K562 (cell line): ENCODE data around the gene PBX2. TPM values are rescaled to one million over a fixed set of nuclear protein-coding genes. Genes with fewer than 3 reads are reported as not detected.

Source experiments
- ATAC-seq: fragments of 200-7000 bp; cut with Tn5 transposase; 3 replicates; pipeline ENCODE4 v1.9.1; 2020; ENCODE audit warnings: moderate library complexity
- BruUV-seq: library from RNA; stranded (reverse); fragments of 400-500 nt; replicated peaks from 2 replicates; lab custom pipeline; 2021; lab: Mats Ljungman, UMichigan
- CTCF ChIA-PET: fragments of 300-600 bp; formaldehyde crosslinking; extraction: SDS; loops from one replicate; lab custom pipeline; 2021; ENCODE audit warnings: low intra/inter-chr PET ratio; lab: Yijun Ruan, JAX
- POLR2A ChIA-PET: fragments of 300-600, 350-650 bp; sonication (Branson Sonifier 250); formaldehyde crosslinking; extraction: SDS; loops from one replicate; lab custom pipeline; 2021; ENCODE audit warnings: antibody characterized with exemption, inconsistent platforms; lab: Yijun Ruan, JAX
- DNase-seq, 4 experiments: peaks; one replicate each; pipeline versions ENCODE4 v3.0.0 to v3.0.0-alpha.2; 2011 to 2018; ENCODE audit warnings: low spot score in 3 of 4, mixed read lengths in 3 of 4; ENCODE audit errors: extremely low read depth in 1 of 4
- FAIRE-seq: peaks from 2 replicates; lab custom pipeline; 2011; peaks lifted over from hg19 to GRCh38; lab: Jason Lieb, UNC
- H2AFZ ChIP-seq: 2 replicates; pipeline ENCODE4 v1.6.0; 2011; ENCODE audit warnings: low read depth, low read length, control low read depth, inconsistent platforms
- H3K27ac ChIP-seq: fragments of 200-600 bp; 3 replicates; pipeline ENCODE4 v1.8.0; 2011; ENCODE audit warnings: low read depth, mild to moderate bottlenecking, control low read depth, inconsistent platforms, low read length, moderate library complexity, mixed read lengths; ENCODE audit errors: extremely low read depth
- H3K27me3 ChIP-seq, 2 experiments: fragments of 300-600 bp in 1 of 2; 2 replicates in 1 of 2; 3 replicates in 1 of 2; pipeline versions ENCODE4 v1.6.0 to v1.8.0; 2011; ENCODE audit warnings: inconsistent platforms in 2 of 2, low read length in 2 of 2, mild to moderate bottlenecking in 1 of 2, mixed read lengths in 1 of 2, moderate library complexity in 1 of 2; ENCODE audit not compliant: control insufficient read depth in 2 of 2, insufficient read depth in 2 of 2
- H3K36me3 ChIP-seq: fragments of 300-600 bp; 3 replicates; pipeline ENCODE4 v1.8.0; 2011; ENCODE audit warnings: mild to moderate bottlenecking, low read length, inconsistent platforms; ENCODE audit not compliant: control insufficient read depth, insufficient read depth
- H3K4me1 ChIP-seq, 2 experiments: fragments of 200-600 bp in 1 of 2; replicated peaks in 1 of 2; 2 replicates in 1 of 2; 3 replicates in 1 of 2; pipeline versions ENCODE4 v1.5.1 to v1.8.0; 2011; ENCODE audit warnings: inconsistent platforms in 2 of 2, low read length in 2 of 2, mild to moderate bottlenecking in 1 of 2, mixed read lengths in 1 of 2, moderate library complexity in 1 of 2; ENCODE audit not compliant: control insufficient read depth in 2 of 2, insufficient read depth in 2 of 2
- H3K4me2 ChIP-seq: 2 replicates; pipeline ENCODE4 v1.6.1; 2011; ENCODE audit warnings: low read length, control low read depth, inconsistent platforms, mixed read lengths; ENCODE audit not compliant: insufficient read depth
- H3K4me3 ChIP-seq: fragments of 200-600 bp; sonication (generic), shearing (Covaris generic); 2 replicates; pipeline ENCODE4 v1.5.1; 2016; ENCODE audit warnings: control low read depth, inconsistent platforms
- H3K79me2 ChIP-seq: fragments of 200-600 bp; 3 replicates; pipeline ENCODE4 v1.8.0; 2011; ENCODE audit warnings: low read length, inconsistent platforms; ENCODE audit not compliant: control insufficient read depth, insufficient read depth
- H3K9ac ChIP-seq, 2 experiments: 2 replicates each; pipeline versions ENCODE4 v1.6.0 to v1.6.1; 2011; ENCODE audit warnings: low read depth in 2 of 2, low read length in 2 of 2, control low read depth in 1 of 2, inconsistent platforms in 1 of 2, mild to moderate bottlenecking in 1 of 2, mixed read lengths in 1 of 2; ENCODE audit not compliant: insufficient read depth in 1 of 2
- H3K9me1 ChIP-seq: one replicate; pipeline ENCODE4 v1.6.0; 2011; ENCODE audit warnings: inconsistent platforms, mild to moderate bottlenecking, low read length, moderate library complexity; ENCODE audit not compliant: control insufficient read depth, insufficient read depth
- H3K9me3 ChIP-seq: replicated peaks from 2 replicates; pipeline ENCODE4 v1.5.1; 2011; ENCODE audit warnings: low read depth, low read length, inconsistent platforms; ENCODE audit not compliant: control insufficient read depth, insufficient read depth
- H4K20me1 ChIP-seq: replicated peaks from 2 replicates; pipeline ENCODE4 v1.6.1; 2011; ENCODE audit warnings: low read length, inconsistent platforms, mixed read lengths; ENCODE audit not compliant: control insufficient read depth, insufficient read depth
- ARNT ChIP-seq, 2 experiments: fragments of 450-650 bp; IDR thresholded peaks; 2 replicates each; pipeline ENCODE4 v1.6.1; 2016; ENCODE audit warnings: mild to moderate bottlenecking in 1 of 2
- DIDO1 ChIP-seq: fragments of 450-650 bp; IDR thresholded peaks from 2 replicates; pipeline ENCODE4 v1.6.1; 2016; ENCODE audit warnings: low read depth, missing biosample characterization, missing genetic modification characterization
- FOXK2 ChIP-seq, 2 experiments: fragments of 450-650 bp; IDR thresholded peaks in 1 of 2; conservative IDR thresholded peaks in 1 of 2; 2 replicates each; pipeline ENCODE4 v1.6.1; 2016; ENCODE audit warnings: low read depth in 2 of 2, mild to moderate bottlenecking in 1 of 2
- IFI16 ChIP-seq: fragments of 250-450 bp; sonication (Bioruptor Pico); IDR thresholded peaks from 2 replicates; pipeline ENCODE4 v2.1.2; 2022; ENCODE audit warnings: mild to moderate bottlenecking, inconsistent platforms
- KLF1 ChIP-seq: fragments of 450-650 bp; IDR thresholded peaks from 2 replicates; pipeline ENCODE4 v1.6.1; 2016; ENCODE audit warnings: missing genetic modification characterization, missing compliant biosample characterization
- KLF16 ChIP-seq: IDR thresholded peaks from 2 replicates; pipeline ENCODE4 v1.6.1; 2016; ENCODE audit warnings: antibody characterized with exemption
- MYNN ChIP-seq, 2 experiments: sonication (generic); formaldehyde crosslinking in 1 of 2; IDR thresholded peaks; 2 replicates each; pipeline versions ENCODE4 v1.5.0 to v1.6.1; 2016 to 2020; ENCODE audit warnings: antibody characterized with exemption in 1 of 2, missing genetic modification reagents in 1 of 2
- NR2C1 ChIP-seq, 2 experiments: fragments of 450-650 bp; IDR thresholded peaks; 2 replicates each; pipeline ENCODE4 v1.6.1; 2017; ENCODE audit warnings: mild to moderate bottlenecking in 2 of 2, antibody characterized with exemption in 1 of 2, inconsistent platforms in 1 of 2, missing compliant biosample characterization in 1 of 2, missing genetic modification characterization in 1 of 2
- NR2C2 ChIP-seq, 2 experiments: fragments of 200-800 bp in 1 of 2; sonication (Bioruptor generic) in 1 of 2; sonication (generic) in 1 of 2; formaldehyde crosslinking in 1 of 2; IDR thresholded peaks; 2 replicates each; pipeline versions ENCODE4 v1.6.1 to v1.8.0; 2016 to 2022; ENCODE audit warnings: mild to moderate bottlenecking in 1 of 2, missing compliant biosample characterization in 1 of 2, missing genetic modification characterization in 1 of 2, missing genetic modification reagents in 1 of 2
- SRSF9 ChIP-seq: fragments of 200-400 bp; formaldehyde crosslinking; IDR thresholded peaks from 2 replicates; pipeline ENCODE4 v1.6.1; 2017; ENCODE audit warnings: low read depth, low read length, borderline replicate concordance
- WGBS: fragments of 100-300 bp; shearing (Covaris generic); methylation state at CpG from one replicate; pipeline ENCODE4 v1.1.6; 2016; ENCODE audit warnings: low coverage, mixed read lengths; ENCODE audit not compliant: insufficient coverage; ENCODE audit errors: missing lambda C conversion rate; 5-methylcytosine and 5-hydroxymethylcytosine counted together
- in situ Hi-C: fragments of 300-500 bp; cut with MboI; formaldehyde crosslinking; loops from 4 replicates; pipeline ENCODE4 v1.15.0; 2018; ENCODE audit warnings: inconsistent platforms, mixed read lengths
- intact Hi-C: fragments of 100-400 bp; cut with micrococcal nuclease; formaldehyde crosslinking; loops from 2 replicates; pipeline ENCODE4 v1.14.2; 2022
- polyA plus RNA-seq, 8 experiments: library from polyadenylated mRNA; depleted of rRNA in 4 of 8; stranded (reverse) in 5 of 8; unstranded in 3 of 8; fragments of >200 nt; fragmentation: Nextera tagmentation in 2 of 8; fragmentation: Illumina TruSeq in 1 of 8; extraction: Ambion mirVana in 2 of 8; extraction: Trizol in 1 of 8; gene quantifications; 2 replicates each; pipeline versions ENCODE4 v1.2.1 to v1.2.3, GENCODE V29; 2011 to 2014; ENCODE audit warnings: inconsistent platforms in 1 of 8, missing spikeins in 1 of 8
- total RNA-seq, 7 experiments: library from RNA; depleted of rRNA in 6 of 7; stranded (reverse); fragments of >200 nt in 6 of 7; fragmentation: Illumina TruSeq in 2 of 7; extraction: Trizol in 2 of 7; gene quantifications; 2 replicates each; pipeline versions ENCODE4 v1.2.1 to v1.2.3, GENCODE V29; 2011 to 2021; ENCODE audit warnings: low replicate concordance in 1 of 7

PBX2 gene
- total and polyA plus RNA-seq, 9 of the 15 experiments (the other 6 are each of a cell fraction or from before 2014, with no cell fraction given) = 1.9 to 134 (median 62.5) TPM

DNA sequence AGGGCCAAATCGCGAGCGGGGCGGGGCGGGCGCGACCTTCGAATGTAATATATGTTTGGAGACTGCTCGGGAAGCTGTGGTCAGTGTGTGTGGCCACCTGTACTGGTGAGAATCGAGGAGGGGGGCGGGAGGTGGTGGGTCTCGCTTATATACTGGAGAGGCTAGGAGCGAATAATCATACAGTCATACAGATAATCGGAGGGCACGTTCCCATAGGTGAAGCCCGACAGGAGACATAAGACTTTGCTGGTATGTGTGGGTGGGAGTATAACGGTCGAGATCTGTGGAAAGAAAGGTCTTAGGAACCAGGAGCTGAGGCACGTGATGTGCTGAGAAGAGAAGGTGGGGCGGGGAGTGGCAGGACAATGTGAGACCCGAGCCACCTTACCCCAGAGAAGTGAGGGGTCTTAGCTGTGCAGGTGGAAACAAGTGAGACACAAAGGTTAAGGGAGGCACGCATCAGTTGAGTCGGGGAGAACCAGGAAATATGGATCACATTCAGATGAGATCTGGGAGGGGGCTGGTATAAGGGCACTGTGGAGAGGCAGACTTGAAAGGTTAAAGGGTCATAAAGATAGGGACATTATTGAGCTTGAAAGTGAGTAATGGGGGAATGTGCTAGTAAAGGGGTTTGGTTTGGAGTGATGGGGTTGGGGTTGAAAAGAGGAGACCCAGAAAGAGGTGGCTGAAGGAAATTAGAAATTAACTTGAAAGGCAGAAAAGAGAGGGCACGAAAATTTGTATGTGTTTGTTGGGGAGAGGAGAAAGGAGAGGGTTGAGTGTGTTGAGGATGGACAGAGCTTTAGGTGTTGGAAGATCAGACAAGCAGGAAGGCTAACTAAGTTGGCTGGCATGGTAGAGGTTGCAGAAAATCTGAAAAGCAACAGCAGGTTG is 11.2 kb downstream of the PBX2 start (continued):
- TF ChIP-seq SRSF9 (no peak), KLF1 (peak; percentile 64)

DNA sequence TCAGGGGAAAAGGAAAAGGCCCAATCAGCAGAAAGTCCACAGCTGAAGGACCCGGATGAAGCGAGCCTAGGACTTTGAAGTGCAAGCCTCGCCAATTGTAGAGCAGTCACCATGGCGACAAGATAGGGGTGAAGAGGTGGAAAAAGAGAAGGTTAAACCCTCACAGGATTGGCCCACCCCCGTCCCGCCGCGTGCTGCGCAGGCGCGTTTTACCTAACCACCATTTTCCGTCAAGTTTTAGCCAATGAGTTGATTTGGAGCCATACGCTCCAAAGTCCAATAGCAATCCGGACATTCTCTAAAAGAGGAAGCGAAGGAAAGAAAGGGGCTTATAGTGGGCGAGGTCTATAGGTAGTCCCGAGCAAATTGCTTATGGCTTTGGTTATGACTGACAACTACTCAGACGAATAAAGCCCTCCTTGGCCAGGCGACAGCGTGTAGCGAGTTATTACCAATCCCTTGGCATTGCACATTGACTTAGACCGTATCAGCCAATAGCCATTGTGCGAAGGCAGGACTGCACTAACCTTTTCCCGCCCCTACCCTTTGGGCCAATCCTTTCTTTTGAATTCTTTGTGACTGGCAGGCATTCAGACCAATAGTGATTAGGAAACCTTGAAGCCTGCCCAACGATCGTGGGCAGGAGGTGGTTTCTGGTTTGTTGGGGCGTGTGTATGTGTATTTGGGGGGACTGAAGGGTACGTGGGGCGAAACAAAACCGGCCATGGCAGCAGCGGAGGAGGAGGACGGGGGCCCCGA is 12.0 kb downstream of the PBX2 start, which contains the start of gene RNF5:
Gene RNF5, plus strand, starts transcription at position 618 of the 759 bp plus-strand sequence. Its CDS starts 107 bp downstream, at position 725.
- Histone ChIP-seq H4K20me1 (no peaks in the 10 kb centered on the region), H3K27me3 (no peaks in the 10 kb centered on the region), H3K9me3 (no peaks in the 10 kb centered on the region), H3K9ac (peak within 1 kb of the TSS; percentile 86 to 91), H2AFZ (peak within 1 kb of the TSS; percentile 92), H3K4me1 (peaks cover 40 to 65% of the 10 kb centered on the region in 2 experiments), H3K27ac (peak within 1 kb of the TSS; percentile 94), H3K4me3 (peak within 1 kb of the TSS; percentile 88), H3K79me2 (peaks cover 76% of the 10 kb centered on the region), H3K36me3 (peaks cover 48% of the 10 kb centered on the region; the same call in 2 of the 3 replicates), H3K9me1 (peaks cover 7% of the 10 kb centered on the region), H3K4me2 (peak within 1 kb of the TSS; percentile 100)
- under 1% methylated on average over 33 of the region's 33 CpGs for WGBS
- ChIA-PET CTCF (no interaction called here), POLR2A (interaction anchor here (0.5 to 4.5 kb wide), 20 partner anchors 9 to 371 kb away, joined by 3 to 30 read pairs (median 4); partner anchors contain the start of genes ATF6B, EGFL8, LSM2 and PBX2)
- ATAC-seq (peak; percentile 85), FAIRE-seq (peak; percentile 100), DNase-seq (peak; percentile 95 to 100 (median 97))
- intact Hi-C loops = loop anchor here (2.0 to 10.0 kb wide), 4 partner anchors 47 to 513 kb away; partner anchors contain the start of genes C6orf47, CSNK2B, FKBPL and GPANK1
- BruUV-seq = no TSS peak
- in situ Hi-C loops = no loop called here
- TF ChIP-seq IFI16 (no peak), ARNT (IDR thresholded peaks at IDR 0.05) (no peak), NR2C2 (CRISPR knock-in tag; IDR thresholded peaks at IDR 0.05) (no peak), NR2C2 (tag; IDR thresholded peaks at IDR 0.05) (peak; percentile 93), DIDO1 (tag) (0 out of 2 replicates have a peak, but pooled peaks have one; percentile 10), NR2C1 (IDR thresholded peaks at IDR 0.05) (no peak; the same call in 1 of the 2 replicates), NR2C1 (tag; IDR thresholded peaks at IDR 0.05) (peak; percentile 33; the same call in 1 of the 2 replicates), MYNN (IDR thresholded peaks at IDR 0.05) (no peak; the same call in none of the 2 replicates), MYNN (CRISPR knock-in tag; IDR thresholded peaks at IDR 0.05) (no peak), FOXK2 (conservative IDR thresholded peaks at IDR 0.05 in 1 of 2, IDR thresholded peaks at IDR 0.05 in 1 of 2; ENCODE audit: low read depth in 2 of 2) (peak; percentile 87 to 90), KLF16 (no peak)
